Neutrophil (primary cell): ENCODE data around the gene SLC66A3.

Experiments used
- H3K27ac ChIP-seq: fragments of 200-600 bp; sonication (generic); 2 replicates; pipeline ENCODE4 v1.5.1; 2016; ENCODE audit warnings: mild to moderate bottlenecking, moderate library complexity
- H3K27me3 ChIP-seq: fragments of 200-600 bp; sonication (generic); 2 replicates; pipeline ENCODE4 v1.6.0; 2016; ENCODE audit warnings: mild to moderate bottlenecking
- H3K36me3 ChIP-seq: fragments of 200-600 bp; sonication (generic); 2 replicates; pipeline ENCODE4 v1.5.1; 2017
- H3K4me1 ChIP-seq, 2 experiments: fragments of 200-600 bp in 1 of 2; sonication (generic) in 1 of 2; 1 replicate in 1 of 2; 2 replicates in 1 of 2; pipeline versions ENCODE4 v1.5.1 to v1.6.1; 2013 to 2016; ENCODE audit warnings: low read depth in 1 of 2, low read length in 1 of 2, mild to moderate bottlenecking in 1 of 2, moderate library complexity in 1 of 2; ENCODE audit not compliant: control insufficient read depth in 1 of 2, insufficient read depth in 1 of 2
- H3K4me3 ChIP-seq, 2 experiments: fragments of 200-600 bp in 1 of 2; sonication (generic) in 1 of 2; 1 replicate in 1 of 2; 2 replicates in 1 of 2; pipeline ENCODE4 v1.5.1; 2013 to 2016; ENCODE audit warnings: low read depth in 1 of 2, low read length in 1 of 2, mild to moderate bottlenecking in 1 of 2, moderate library complexity in 1 of 2
- H3K9me3 ChIP-seq: fragments of 200-600 bp; sonication (generic); 2 replicates; pipeline ENCODE4 v1.5.1; 2016
- TF ChIP-seq, protein P1 (sequence below): fragments of 200-600 bp; sonication (generic); IDR thresholded peaks from 2 replicates; pipeline ENCODE4 v1.5.1; 2016; ENCODE audit warnings: antibody characterized with exemption

SLC66A3 gene

DNA sequence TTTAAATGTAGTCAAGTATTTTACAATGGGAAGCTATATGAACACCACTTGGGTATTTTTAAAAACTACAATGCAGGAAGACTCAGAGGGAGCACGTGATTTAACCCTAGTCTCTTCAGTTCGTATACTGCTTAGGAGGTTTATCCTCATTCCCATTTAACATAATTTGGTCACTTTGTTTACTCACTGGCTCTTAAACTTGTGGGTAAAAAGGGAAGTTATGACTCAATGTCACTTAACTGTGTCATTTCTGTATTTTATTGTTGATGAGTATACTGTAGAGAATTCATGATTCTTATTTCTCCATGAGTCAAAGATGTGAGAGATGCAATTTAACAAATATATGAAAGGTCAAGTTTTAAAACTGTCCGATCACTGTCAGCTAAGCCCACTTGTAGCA, 48.2 kb downstream of the SLC66A3 start:
- H3K27me3 ChIP-seq, result no peaks in the 10 kb centered on the region
- H3K9me3 ChIP-seq, result no peaks in the 10 kb centered on the region
- H3K4me1 ChIP-seq, result peaks cover 18 to 20% of the 10 kb centered on the region in 2 experiments
- TF ChIP-seq, protein P1, sequence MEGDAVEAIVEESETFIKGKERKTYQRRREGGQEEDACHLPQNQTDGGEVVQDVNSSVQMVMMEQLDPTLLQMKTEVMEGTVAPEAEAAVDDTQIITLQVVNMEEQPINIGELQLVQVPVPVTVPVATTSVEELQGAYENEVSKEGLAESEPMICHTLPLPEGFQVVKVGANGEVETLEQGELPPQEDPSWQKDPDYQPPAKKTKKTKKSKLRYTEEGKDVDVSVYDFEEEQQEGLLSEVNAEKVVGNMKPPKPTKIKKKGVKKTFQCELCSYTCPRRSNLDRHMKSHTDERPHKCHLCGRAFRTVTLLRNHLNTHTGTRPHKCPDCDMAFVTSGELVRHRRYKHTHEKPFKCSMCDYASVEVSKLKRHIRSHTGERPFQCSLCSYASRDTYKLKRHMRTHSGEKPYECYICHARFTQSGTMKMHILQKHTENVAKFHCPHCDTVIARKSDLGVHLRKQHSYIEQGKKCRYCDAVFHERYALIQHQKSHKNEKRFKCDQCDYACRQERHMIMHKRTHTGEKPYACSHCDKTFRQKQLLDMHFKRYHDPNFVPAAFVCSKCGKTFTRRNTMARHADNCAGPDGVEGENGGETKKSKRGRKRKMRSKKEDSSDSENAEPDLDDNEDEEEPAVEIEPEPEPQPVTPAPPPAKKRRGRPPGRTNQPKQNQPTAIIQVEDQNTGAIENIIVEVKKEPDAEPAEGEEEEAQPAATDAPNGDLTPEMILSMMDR, result no peak
- H3K4me3 ChIP-seq, result no peak overlapping the region
- H3K36me3 ChIP-seq, result peaks cover 28% of the 10 kb centered on the region
- peak overlapping the region; percentile 61 for H3K27ac ChIP-seq

DNA sequence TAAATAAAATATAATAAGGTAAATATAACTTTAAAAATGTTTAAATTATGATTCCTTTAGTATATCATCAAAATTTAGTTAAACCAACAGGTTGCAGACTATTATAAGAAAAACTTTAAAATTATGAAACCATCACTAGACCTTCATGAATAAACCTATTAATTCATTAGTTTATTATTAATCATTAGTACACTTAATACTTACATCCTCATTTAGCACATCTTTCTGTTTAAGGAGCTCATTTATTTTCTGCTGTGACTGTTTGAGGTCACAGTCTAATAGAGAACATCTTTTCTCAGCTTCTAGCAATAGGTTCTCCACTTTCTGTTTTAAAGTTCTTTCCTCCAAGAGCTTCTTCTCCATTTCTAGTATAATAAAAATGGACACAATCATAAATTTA, 52.8 kb downstream of the SLC66A3 start:
- Histone ChIP-seq H3K4me3 (no peak overlapping the region), H3K9me3 (no peaks in the 10 kb centered on the region), H3K27ac (no peak overlapping the region), H3K27me3 (no peaks in the 10 kb centered on the region), H3K36me3 (peaks cover 40% of the 10 kb centered on the region), H3K4me1 (peaks cover 18 to 20% of the 10 kb centered on the region in 2 experiments)
- TF ChIP-seq, protein P1, result no peak

DNA sequence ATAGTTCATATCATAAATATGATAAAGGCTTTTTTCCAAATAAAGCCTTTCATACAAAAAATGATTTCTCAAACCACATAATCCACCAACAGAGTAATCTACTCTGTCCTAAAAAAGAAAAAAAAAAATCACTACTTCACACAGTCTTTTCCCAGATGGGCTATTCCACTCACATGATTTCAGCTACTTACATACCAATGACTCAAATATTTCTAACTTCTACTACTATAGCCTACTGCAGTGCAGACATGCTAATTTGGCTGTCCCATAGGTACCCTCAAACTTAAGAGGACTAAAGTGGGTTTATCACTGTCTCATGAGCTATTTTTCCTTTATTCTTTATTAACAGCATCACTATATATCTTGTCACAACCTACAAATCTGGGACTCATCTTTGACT, 57.4 kb downstream of the SLC66A3 start:
- Histone ChIP-seq H3K36me3 (peaks cover 75% of the 10 kb centered on the region), H3K27ac (no peak overlapping the region), H3K4me1 (no peaks in the 10 kb centered on the region), H3K9me3 (no peaks in the 10 kb centered on the region), H3K27me3 (no peaks in the 10 kb centered on the region), H3K4me3 (no peak overlapping the region)
- TF ChIP-seq, protein P1, result no peak

DNA sequence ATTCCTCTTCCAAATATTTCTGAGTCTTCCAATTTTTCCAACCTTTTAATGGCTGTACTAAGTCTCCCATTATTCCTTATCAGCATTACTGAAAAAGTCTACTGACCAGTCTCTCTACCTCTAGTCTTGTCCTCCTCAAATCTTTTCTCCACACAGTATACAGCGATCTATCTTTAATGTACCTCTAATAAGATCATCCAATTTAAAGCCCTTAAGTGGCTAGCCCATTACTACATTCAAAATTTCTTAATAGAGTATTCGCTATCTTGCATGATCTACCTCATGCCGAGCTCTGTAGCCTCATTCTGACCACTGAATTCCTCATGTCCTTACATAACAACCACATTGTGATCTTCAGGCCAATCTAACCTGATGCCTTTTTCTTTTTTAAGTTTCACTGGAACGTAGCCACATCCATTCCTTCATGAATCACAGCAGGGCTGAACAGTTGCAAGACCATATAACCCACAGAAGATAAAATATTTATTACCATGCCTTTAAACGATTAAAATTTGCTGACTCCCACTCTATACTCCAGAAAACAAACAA, 57.9 kb downstream of the SLC66A3 start:
- H3K36me3 ChIP-seq, result peaks cover 80% of the 10 kb centered on the region
- no peak overlapping the region for H3K27ac ChIP-seq
- H3K4me1 ChIP-seq, result no peaks in the 10 kb centered on the region
- no peak overlapping the region for H3K4me3 ChIP-seq
- H3K27me3 ChIP-seq, result no peaks in the 10 kb centered on the region
- TF ChIP-seq, protein P1, result no peak
- H3K9me3 ChIP-seq, result no peaks in the 10 kb centered on the region

DNA sequence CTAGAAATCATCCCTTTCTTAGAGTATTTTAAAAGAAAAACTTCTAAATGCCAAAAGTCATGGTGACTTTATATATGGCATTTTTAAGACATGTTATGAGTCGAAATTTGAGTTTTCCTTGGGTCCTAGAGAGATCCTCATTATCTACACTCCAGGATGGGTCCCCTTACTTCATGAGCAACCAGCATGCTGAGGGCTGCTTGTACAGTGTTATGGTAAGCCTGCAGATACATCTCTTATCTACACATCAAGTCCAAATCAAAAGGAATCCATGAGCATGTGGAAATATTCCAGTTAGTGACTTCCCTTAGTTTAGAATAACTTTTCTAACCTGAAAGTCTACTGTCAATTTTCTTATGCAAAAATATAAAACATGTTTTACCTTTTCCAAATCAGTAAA, 58.7 kb downstream of the SLC66A3 start:
- H3K4me3 ChIP-seq, result no peak overlapping the region
- H3K36me3 ChIP-seq, result peaks cover 88% of the 10 kb centered on the region
- TF ChIP-seq, protein P1, result no peak
- H3K9me3 ChIP-seq, result no peaks in the 10 kb centered on the region
- no peak overlapping the region for H3K27ac ChIP-seq
- no peaks in the 10 kb centered on the region for H3K27me3 ChIP-seq
- no peaks in the 10 kb centered on the region for H3K4me1 ChIP-seq

DNA sequence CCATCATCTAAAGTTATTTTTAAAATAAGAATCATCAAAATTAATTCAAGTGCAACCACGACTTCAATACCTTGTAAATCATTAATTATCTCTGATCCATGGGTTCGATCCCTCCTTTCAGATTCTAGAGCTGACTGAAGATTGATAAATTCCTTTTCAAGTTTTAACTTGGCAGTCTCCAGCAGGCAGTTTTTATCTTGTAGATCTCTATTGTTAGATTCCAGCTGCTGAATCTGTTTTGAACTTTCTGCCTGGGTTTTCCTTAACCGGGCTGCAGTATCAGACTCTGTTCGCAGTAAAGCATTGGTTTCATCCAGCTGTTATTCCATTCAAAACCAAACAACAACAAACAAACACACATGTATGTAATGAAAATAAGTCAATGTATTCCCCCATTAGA, 59.5 kb downstream of the SLC66A3 start:
- TF ChIP-seq, protein P1, result no peak
- Histone ChIP-seq H3K27ac (no peak overlapping the region), H3K4me1 (no peaks in the 10 kb centered on the region), H3K4me3 (no peak overlapping the region), H3K36me3 (peaks cover 85% of the 10 kb centered on the region), H3K9me3 (no peaks in the 10 kb centered on the region), H3K27me3 (no peaks in the 10 kb centered on the region)
